ENCODE results near the gene EEA1. TPM values are rescaled to one million over a fixed set of nuclear protein-coding genes. Genes with fewer than 3 reads are reported as not detected.

The EEA1 gene
- total RNA-seq, 1 experiment from 2014 or later = 14.9 TPM

DNA sequence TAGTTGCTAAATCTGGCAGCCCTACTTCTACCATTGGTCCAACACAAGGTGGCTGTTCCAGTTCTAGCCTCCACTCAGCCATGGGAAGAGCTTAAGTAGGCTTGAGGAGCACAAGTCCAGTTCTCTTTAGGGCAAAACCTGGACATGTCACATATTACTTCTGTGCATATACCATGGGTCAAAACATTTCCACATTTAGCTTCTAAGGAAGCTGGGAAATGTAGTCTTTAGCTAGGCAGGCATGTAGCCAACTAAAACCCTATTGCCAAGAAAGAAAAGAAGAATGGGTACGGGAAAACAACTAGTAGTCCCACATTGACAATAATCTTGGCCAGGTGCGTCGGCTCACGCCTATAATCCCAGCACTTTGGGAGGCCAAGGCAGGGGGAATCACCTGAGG is 20.9 kb upstream of the EEA1 start:
- H3K79me2 ChIP-seq (ENCODE audit: insufficient read depth, low read length) = no peaks in the 10 kb centered on the region
- H3K4me2 ChIP-seq (ENCODE audit: insufficient read depth, insufficient read length, low read length) = no peak overlapping the region
- H2BK5ac ChIP-seq (ENCODE audit: insufficient read length, low read length) = no peak overlapping the region
- H3K23me2 ChIP-seq (ENCODE audit: insufficient read length, low read depth, low read length, poor library complexity, severe bottlenecking) = no peaks in the 10 kb centered on the region
- no peak overlapping the region for H3K9ac ChIP-seq (ENCODE audit: extremely low read depth, insufficient read length, low read length)
- no peak overlapping the region for H4K8ac ChIP-seq (replicated peaks; ENCODE audit: insufficient read length, low read depth, low read length)
- Mint-ChIP-seq H3K4me1 (peaks cover 8 to 10% of the 10 kb centered on the region in 2 experiments), H3K9me3 (peaks cover 8 to 29% of the 10 kb centered on the region in 2 experiments), H3K36me3 (ENCODE audit: insufficient read depth in 1 of 3, low read depth in 3 of 3) (peaks cover 6 to 23% (median 16%) of the 10 kb centered on the region in 3 experiments; a peak in 6 of 7 replicates), H3K27ac (no peak overlapping the region), H3K27me3 (ENCODE audit: low read depth) (no peaks in the 10 kb centered on the region), H3K4me3 (no peak overlapping the region)
- H3K14ac ChIP-seq (ENCODE audit: insufficient read depth, low read length) = no peak overlapping the region
- no peak overlapping the region for H3T11ph ChIP-seq (ENCODE audit: low read length)
- no peak overlapping the region for H3K27ac ChIP-seq (ENCODE audit: insufficient read length, low read depth, low read length)
- H3K27me3 ChIP-seq (ENCODE audit: insufficient read depth, low read length) = no peaks in the 10 kb centered on the region
- WGBS (ENCODE audit: extremely low coverage, insufficient read length, low lambda C conversion rate) = no CpG with 5 or more reads among the region's 4 CpGs
- H4K20me1 ChIP-seq (ENCODE audit: control insufficient read depth, insufficient read depth, insufficient read length) = no peaks in the 10 kb centered on the region
- no peak overlapping the region for H3K56ac ChIP-seq (ENCODE audit: insufficient read length, low read depth, low read length)
- no peak overlapping the region for H2AFZ ChIP-seq (ENCODE audit: low read length)
- no peak overlapping the region for H3K18ac ChIP-seq (ENCODE audit: insufficient read length, low read depth, low read length)
- H3K79me1 ChIP-seq (ENCODE audit: insufficient read depth, low read depth, low read length, poor library complexity, severe bottlenecking) = no peaks in the 10 kb centered on the region
- H3K4me1 ChIP-seq (ENCODE audit: insufficient read depth, low read length) = no peaks in the 10 kb centered on the region
- H3K23ac ChIP-seq (ENCODE audit: insufficient read length, low read depth, low read length) = no peak overlapping the region
- no peak overlapping the region for H4K5ac ChIP-seq (ENCODE audit: insufficient read length, low read depth, low read length)
- H2BK20ac ChIP-seq (ENCODE audit: low read depth, low read length, poor library complexity, severe bottlenecking) = no peak overlapping the region
- H2BK12ac ChIP-seq (ENCODE audit: insufficient read length, low read depth, low read length) = no peak overlapping the region
- no peak overlapping the region for H2AK5ac ChIP-seq (ENCODE audit: insufficient read length, low read length)
- H2BK15ac ChIP-seq (ENCODE audit: low read depth, low read length) = no peak overlapping the region
- no peak for DNase-seq
- H3K4ac ChIP-seq (ENCODE audit: low read depth, low read length) = no peak overlapping the region
- peaks cover 7% of the 10 kb centered on the region for H3K9me3 ChIP-seq (ENCODE audit: control insufficient read depth, low read depth, low read length)
- TF ChIP-seq, protein P1, sequence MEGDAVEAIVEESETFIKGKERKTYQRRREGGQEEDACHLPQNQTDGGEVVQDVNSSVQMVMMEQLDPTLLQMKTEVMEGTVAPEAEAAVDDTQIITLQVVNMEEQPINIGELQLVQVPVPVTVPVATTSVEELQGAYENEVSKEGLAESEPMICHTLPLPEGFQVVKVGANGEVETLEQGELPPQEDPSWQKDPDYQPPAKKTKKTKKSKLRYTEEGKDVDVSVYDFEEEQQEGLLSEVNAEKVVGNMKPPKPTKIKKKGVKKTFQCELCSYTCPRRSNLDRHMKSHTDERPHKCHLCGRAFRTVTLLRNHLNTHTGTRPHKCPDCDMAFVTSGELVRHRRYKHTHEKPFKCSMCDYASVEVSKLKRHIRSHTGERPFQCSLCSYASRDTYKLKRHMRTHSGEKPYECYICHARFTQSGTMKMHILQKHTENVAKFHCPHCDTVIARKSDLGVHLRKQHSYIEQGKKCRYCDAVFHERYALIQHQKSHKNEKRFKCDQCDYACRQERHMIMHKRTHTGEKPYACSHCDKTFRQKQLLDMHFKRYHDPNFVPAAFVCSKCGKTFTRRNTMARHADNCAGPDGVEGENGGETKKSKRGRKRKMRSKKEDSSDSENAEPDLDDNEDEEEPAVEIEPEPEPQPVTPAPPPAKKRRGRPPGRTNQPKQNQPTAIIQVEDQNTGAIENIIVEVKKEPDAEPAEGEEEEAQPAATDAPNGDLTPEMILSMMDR (conservative IDR thresholded peaks at IDR 0.05) = no peak
- no peak overlapping the region for H2BK120ac ChIP-seq (ENCODE audit: low read depth, low read length, poor library complexity, severe bottlenecking)
- H4K91ac ChIP-seq (ENCODE audit: insufficient read length, low read depth, low read length) = no peak overlapping the region

Measured in H9 (cell line).